Heart left ventricle (tissue), 13 donors: ENCODE measurements around the gene STX8.

Experiments
- POLR2A ChIP-seq, 2 donors: fragments of 450-650 bp; IDR thresholded peaks; one replicate each; pipeline ENCODE4 v1.6.1; 2017; ENCODE audit warnings: antibody characterized with exemption in 2 of 2, mild to moderate bottlenecking in 2 of 2, moderate library complexity in 2 of 2
- TF ChIP-seq, protein P1 (sequence below), 12 donors: fragments of 200-600 bp; sonication (generic) in 4 of 12; IDR thresholded peaks; one replicate each; pipeline versions ENCODE4 v1.5.0 to v1.8.0; 2018 to 2022; ENCODE audit warnings: antibody characterized with exemption in 12 of 12, mild to moderate bottlenecking in 5 of 12
- donor health status: ischemic (EF 13 %, LVEDD 7.1; RV severe dilation, severe dysfunction).
- donor health status: DM: no; HTN: yes; CAD: no.
- donor health status: DM: no; HTN: no; CAD: no.
- donor health status: ischemic (EF 25% LVEDD 6.9; RV normal size, moderate dysfunction).
- donor health status: ischemic (EF 25% LVEDD 5.7; RV mildly dilated, moderate dysfunction).
- donor health status: ischemic (EF 35%, LVEDD 5.7; RV mildly dilated, moderate dysfunction).
- donor health status: nonischemic (EF 11% LVEDD 7.7; RV severe dilation, severe dysfunction).
- donor health status: DM: yes; HTN: yes; CAD: no.
- donor health status: PGD.
- donor health status: ischemic (EF 29% LVEDD 5.4; RV normal size, mild dysfunction).
- donor health status: nonischemic (EF 23%, LVEDD 6.1; RV moderate dilation, normal function).

DNA sequence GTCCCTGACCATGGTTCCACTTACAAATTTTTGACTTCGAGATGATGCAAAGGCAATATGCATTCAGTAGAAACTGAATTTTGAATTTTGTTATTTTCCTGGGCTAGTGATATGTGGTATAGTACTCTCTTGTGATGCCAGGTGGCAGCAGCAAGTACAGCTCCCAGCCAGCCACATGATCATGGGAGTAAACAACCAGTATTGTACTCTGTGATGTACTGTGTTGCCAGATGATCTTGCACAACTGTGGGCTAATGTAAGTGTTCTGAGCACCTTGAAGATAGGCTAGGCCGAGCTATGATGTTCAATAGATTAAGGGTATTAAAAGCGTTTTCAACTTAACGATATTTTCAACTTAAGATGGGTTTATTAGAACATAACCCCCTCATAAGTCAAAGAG lies 250.8 kb downstream of the STX8 start:
- TF ChIP-seq POLR2A (IDR thresholded peaks at IDR 0.05): no peak
- TF ChIP-seq, protein P1, sequence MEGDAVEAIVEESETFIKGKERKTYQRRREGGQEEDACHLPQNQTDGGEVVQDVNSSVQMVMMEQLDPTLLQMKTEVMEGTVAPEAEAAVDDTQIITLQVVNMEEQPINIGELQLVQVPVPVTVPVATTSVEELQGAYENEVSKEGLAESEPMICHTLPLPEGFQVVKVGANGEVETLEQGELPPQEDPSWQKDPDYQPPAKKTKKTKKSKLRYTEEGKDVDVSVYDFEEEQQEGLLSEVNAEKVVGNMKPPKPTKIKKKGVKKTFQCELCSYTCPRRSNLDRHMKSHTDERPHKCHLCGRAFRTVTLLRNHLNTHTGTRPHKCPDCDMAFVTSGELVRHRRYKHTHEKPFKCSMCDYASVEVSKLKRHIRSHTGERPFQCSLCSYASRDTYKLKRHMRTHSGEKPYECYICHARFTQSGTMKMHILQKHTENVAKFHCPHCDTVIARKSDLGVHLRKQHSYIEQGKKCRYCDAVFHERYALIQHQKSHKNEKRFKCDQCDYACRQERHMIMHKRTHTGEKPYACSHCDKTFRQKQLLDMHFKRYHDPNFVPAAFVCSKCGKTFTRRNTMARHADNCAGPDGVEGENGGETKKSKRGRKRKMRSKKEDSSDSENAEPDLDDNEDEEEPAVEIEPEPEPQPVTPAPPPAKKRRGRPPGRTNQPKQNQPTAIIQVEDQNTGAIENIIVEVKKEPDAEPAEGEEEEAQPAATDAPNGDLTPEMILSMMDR (IDR thresholded peaks at IDR 0.05): no peak
